WERI-Rb-1 (cell line): Measurements from ENCODE around the gene MT1F.
"Not testable (repeated sequence)": the region's sequence is repeated elsewhere in the genome, so short reads cannot be mapped to it uniquely, and the experiment has no call there.

ENCODE experiments used
- DNase-seq: peaks from one replicate; pipeline ENCODE4 v3.0.0-alpha.2; 2020
- H3K27ac ChIP-seq: fragments of 250-450 bp; sonication (Bioruptor Pico); 2 replicates; pipeline ENCODE4 v1.5.1; 2020; ENCODE audit warnings: mild to moderate bottlenecking, moderate library complexity
- H3K27me3 ChIP-seq: fragments of 250-450 bp; sonication (Bioruptor Pico); 2 replicates; pipeline ENCODE4 v1.5.1; 2021; ENCODE audit warnings: mild to moderate bottlenecking, low read depth, moderate library complexity; ENCODE audit not compliant: insufficient read depth, severe bottlenecking
- H3K36me3 ChIP-seq: fragments of 250-450 bp; sonication (Bioruptor Pico); 2 replicates; pipeline ENCODE4 v1.5.1; 2020; ENCODE audit warnings: mild to moderate bottlenecking, moderate library complexity
- H3K4me3 ChIP-seq: 2 replicates; pipeline ENCODE4 v1.5.1; 2011; ENCODE audit warnings: low read depth, mild to moderate bottlenecking, control low read depth, low read length
- H3K9me3 ChIP-seq: fragments of 250-450 bp; sonication (Bioruptor Pico); 2 replicates; pipeline ENCODE4 v1.5.1; 2021; ENCODE audit warnings: mild to moderate bottlenecking, moderate library complexity; ENCODE audit not compliant: severe bottlenecking
- CTCF ChIP-seq: IDR thresholded peaks from 2 replicates; pipeline ENCODE4 v1.5.1; 2011; ENCODE audit warnings: low read depth, mild to moderate bottlenecking, control low read depth, inconsistent platforms, low read length

MT1F gene

GRCh38 chr16:56653218-56653617 lies 4.5 kb upstream of the MT1F start:
- no peak overlapping the region for H3K27ac ChIP-seq
- H3K9me3 ChIP-seq, result no peaks in the 10 kb centered on the region
- TF ChIP-seq CTCF, result no peak
- no peaks in the 10 kb centered on the region for H3K27me3 ChIP-seq
- DNase-seq, result no peak
- H3K4me3 ChIP-seq, result no peak overlapping the region
- no peaks in the 10 kb centered on the region for H3K36me3 ChIP-seq

DNA sequence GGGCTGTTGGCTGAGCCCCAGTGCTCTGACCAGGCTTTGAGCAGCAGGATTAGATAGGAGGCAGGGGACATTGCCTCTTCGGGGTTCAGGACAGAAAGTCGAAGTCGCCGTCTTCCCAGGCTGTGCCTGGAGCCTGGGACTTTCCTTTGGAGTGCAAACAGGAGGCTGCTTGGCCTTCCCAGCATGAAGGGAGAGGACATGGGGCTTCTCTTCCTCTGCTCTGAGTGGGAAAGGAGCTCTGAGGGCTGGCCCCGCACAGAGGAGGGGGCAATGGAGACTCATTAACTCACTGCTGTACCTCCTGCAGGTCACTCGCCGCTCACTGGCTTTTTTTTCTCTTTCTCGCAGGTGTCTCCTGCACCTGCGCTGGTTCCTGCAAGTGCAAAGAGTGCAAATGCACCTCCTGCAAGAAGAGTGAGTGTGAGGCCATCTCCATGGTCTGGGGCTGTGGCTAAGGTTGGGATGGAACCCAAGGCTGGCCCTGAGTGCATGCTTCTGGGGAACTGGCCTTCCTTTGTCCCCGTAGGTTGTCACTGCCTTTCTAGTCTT lies 642 bp downstream of the MT1F start:
- no peak for TF ChIP-seq CTCF
- Histone ChIP-seq H3K9me3 (no peaks in the 10 kb centered on the region), H3K4me3 (no peak overlapping the region), H3K27me3 (no peaks in the 10 kb centered on the region), H3K27ac (no peak overlapping the region), H3K36me3 (no peaks in the 10 kb centered on the region)
- no peak for DNase-seq

DNA sequence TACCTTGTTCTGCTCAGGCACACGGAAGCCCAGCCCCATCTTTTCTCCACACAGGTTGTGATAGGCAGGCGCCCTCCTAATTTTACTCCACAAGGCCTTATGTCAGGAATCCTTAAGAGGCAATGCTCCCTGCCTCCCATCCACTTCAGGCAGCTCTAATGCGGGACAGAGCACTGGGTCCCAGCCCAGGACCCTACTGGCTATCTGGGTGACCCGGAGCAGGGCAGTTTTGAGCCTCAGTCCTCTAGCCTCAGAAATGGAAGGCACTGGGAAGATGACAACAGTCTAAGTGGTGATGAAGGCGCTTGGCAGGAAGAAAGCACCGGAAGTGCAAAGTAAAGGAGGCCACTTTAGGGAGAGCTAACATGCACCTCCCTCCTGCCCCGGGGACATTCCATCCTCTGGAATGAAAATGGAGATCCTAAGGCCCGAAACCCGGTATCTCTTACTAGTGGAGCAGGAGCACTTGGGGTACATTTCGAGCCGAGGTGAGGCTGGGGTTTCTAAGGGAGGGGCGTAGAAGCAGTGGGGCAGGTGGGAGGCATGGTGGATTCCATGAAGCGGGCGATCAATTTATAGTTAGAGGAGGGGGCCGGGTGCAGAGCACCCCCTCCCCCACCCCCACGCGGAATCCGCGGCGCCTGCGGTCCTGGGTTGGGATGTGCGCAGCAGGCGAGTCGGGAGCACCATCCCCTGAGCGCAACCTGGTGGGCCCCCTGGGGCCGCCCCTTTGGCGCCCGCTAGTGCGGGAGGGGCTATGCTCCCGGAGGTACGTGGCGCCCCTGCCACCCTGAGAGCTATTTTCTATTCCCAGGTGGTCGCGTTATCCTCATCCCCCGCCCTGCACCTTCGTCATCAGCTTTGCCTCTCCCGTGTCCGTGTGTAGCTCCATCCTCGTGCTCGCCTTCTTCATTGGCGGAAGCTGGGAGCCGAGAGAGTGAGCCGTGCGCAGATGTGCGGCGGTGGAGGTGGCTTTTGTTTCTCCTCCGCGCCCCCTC lies 4.9 kb downstream of the MT1F start:
- H3K27me3 ChIP-seq, result no peaks in the 10 kb centered on the region

GRCh38 chr16:56664506-56664905 lies 6.7 kb downstream of the MT1F start:
- TF ChIP-seq CTCF, result no peak
- H3K27ac ChIP-seq, result no peak overlapping the region
- no peaks in the 10 kb centered on the region for H3K27me3 ChIP-seq
- H3K9me3 ChIP-seq, result no peaks in the 10 kb centered on the region
- no peaks in the 10 kb centered on the region for H3K36me3 ChIP-seq
- no peak overlapping the region for H3K4me3 ChIP-seq
- DNase-seq, result no peak

More for the DNA sequence above, 4.9 kb downstream of the MT1F start:
- Histone ChIP-seq H3K9me3 (no peaks in the 10 kb centered on the region), H3K27ac (no peak overlapping the region), H3K4me3 (no peak overlapping the region), H3K36me3 (no peaks in the 10 kb centered on the region)
- no peak for DNase-seq
- no peak for TF ChIP-seq CTCF

DNA sequence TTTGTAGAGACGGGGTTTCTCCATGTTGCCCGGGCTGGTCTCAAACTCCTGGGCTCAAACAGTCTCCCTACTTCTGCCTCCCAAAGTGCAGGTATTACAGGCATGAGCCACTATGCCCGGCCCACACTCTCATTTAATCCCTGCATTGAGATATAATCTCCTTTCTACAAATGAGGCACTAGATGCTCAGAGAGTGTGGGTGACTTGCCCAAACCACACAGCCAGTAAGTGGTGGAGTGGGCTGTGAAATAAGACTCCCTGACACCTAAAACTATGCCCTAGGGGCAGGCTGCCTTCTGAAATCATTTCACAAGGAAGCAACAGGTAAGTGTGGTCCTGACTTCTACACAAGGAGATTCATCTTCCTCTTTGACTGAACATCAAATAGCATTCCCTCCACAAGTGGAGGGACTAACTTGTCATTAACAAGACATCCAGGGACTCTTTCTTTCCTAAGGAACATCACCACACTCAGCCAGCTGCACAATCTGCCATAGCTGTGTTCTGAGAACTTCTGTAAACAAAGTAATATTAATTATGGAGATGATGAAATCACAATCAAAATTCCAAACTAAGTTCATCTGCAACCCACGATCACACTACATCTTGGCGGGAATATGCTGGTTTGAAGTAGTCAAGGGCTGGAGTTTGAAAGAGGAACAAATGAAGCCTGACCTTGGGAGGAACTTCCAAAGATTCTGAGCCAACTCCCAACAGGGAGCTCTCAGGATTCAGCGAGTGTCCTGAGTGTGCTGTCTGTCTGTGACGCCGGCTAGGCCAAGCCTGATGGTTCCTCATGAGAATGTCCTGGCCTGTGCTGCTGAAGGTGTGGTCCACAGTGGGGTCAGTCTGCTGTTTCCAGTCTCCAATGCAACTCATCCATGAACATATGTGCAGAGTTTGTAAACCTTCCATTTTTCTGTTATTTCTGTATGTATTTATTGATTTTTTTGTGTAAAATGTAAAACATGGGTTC lies 7.8 kb downstream of the MT1F start:
- not testable (repeated sequence) for H3K4me3 ChIP-seq, H3K27me3 ChIP-seq, H3K27ac ChIP-seq, DNase-seq, H3K36me3 ChIP-seq, H3K9me3 ChIP-seq
